Measurements from ENCODE around the gene BEND6.

DNA sequence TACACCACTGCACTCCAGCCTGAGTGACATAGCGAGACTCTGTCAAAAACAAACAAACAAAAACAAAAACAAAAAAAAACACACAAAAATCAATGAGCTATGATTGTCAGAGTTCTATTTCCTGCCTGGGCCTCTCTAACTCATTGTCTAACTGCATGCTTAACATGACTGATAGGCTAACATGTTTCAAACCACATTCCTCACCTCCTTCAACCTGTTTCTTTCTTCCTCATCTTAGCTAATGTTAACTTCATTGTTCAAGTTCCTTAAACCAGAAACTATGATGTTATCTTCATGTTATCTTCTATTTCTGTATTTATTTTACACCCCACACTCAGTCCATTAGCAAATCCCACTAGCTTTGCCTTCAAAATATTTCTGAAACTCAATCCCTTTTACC lies 41.5 kb downstream of the BEND6 start:
- no peak for TF ChIP-seq ZNF614 (CRISPR knock-in tag; IDR thresholded peaks at IDR 0.05; ENCODE audit: borderline replicate concordance)
- TF ChIP-seq MTA3 (CRISPR knock-in tag; IDR thresholded peaks at IDR 0.05), result no peak
- no peak for TF ChIP-seq YY1 (IDR thresholded peaks at IDR 0.05; ENCODE audit: insufficient read depth, insufficient replicate concordance, low read depth, low read length)
- no peak for TF ChIP-seq ZNF44 (CRISPR knock-in tag; IDR thresholded peaks at IDR 0.05)
- TF ChIP-seq, protein P1, sequence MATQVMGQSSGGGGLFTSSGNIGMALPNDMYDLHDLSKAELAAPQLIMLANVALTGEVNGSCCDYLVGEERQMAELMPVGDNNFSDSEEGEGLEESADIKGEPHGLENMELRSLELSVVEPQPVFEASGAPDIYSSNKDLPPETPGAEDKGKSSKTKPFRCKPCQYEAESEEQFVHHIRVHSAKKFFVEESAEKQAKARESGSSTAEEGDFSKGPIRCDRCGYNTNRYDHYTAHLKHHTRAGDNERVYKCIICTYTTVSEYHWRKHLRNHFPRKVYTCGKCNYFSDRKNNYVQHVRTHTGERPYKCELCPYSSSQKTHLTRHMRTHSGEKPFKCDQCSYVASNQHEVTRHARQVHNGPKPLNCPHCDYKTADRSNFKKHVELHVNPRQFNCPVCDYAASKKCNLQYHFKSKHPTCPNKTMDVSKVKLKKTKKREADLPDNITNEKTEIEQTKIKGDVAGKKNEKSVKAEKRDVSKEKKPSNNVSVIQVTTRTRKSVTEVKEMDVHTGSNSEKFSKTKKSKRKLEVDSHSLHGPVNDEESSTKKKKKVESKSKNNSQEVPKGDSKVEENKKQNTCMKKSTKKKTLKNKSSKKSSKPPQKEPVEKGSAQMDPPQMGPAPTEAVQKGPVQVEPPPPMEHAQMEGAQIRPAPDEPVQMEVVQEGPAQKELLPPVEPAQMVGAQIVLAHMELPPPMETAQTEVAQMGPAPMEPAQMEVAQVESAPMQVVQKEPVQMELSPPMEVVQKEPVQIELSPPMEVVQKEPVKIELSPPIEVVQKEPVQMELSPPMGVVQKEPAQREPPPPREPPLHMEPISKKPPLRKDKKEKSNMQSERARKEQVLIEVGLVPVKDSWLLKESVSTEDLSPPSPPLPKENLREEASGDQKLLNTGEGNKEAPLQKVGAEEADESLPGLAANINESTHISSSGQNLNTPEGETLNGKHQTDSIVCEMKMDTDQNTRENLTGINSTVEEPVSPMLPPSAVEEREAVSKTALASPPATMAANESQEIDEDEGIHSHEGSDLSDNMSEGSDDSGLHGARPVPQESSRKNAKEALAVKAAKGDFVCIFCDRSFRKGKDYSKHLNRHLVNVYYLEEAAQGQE (IDR thresholded peaks at IDR 0.05; ENCODE audit: borderline replicate concordance in 1 of 2, low read depth in 1 of 2, low read length in 2 of 2), result no peak
- TF ChIP-seq, protein P2, sequence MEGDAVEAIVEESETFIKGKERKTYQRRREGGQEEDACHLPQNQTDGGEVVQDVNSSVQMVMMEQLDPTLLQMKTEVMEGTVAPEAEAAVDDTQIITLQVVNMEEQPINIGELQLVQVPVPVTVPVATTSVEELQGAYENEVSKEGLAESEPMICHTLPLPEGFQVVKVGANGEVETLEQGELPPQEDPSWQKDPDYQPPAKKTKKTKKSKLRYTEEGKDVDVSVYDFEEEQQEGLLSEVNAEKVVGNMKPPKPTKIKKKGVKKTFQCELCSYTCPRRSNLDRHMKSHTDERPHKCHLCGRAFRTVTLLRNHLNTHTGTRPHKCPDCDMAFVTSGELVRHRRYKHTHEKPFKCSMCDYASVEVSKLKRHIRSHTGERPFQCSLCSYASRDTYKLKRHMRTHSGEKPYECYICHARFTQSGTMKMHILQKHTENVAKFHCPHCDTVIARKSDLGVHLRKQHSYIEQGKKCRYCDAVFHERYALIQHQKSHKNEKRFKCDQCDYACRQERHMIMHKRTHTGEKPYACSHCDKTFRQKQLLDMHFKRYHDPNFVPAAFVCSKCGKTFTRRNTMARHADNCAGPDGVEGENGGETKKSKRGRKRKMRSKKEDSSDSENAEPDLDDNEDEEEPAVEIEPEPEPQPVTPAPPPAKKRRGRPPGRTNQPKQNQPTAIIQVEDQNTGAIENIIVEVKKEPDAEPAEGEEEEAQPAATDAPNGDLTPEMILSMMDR (CRISPR knock-in tag; IDR thresholded peaks at IDR 0.05), result no peak
- TF ChIP-seq REL (CRISPR knock-in tag; conservative IDR thresholded peaks at IDR 0.05), result no peak
- no peak for TF ChIP-seq POLR2A (IDR thresholded peaks at IDR 0.05; ENCODE audit: insufficient read depth in 1 of 2, low read depth in 2 of 2, low read length in 2 of 2)
- TF ChIP-seq ZBTB7B (CRISPR knock-in tag; IDR thresholded peaks at IDR 0.05), result no peak
